ENCODE results near the gene ZNF148. TPM values are rescaled to one million over a fixed set of nuclear protein-coding genes. Genes with fewer than 3 reads are reported as not detected.
A peak's percentile ranks its signal among the peaks of the same experiment; 100 is the strongest.

Gene ZNF148
- polyA plus RNA-seq, 2 of the 4 experiments (the other 2 are of a cell fraction): 9.9 to 26.5 TPM

DNA sequence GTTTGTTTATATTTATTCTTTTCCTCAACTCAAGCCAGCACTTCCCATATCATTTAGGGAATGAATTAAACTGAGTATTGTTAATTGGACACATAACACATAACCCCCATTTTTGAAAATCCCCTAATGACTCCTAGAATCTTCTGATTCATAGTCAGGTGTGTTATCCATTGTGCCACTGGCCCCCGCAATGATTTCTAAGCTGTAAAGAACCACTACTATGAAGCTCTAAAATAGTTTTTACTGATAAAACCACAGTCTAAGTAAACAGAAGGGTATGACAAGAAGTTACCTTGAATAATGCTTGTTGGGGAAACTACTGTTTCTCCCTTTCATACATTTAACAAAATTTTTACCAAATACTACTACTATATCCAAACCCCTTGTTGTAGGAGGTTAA lies 140.3 kb downstream of the ZNF148 start:
- Histone ChIP-seq H3K9me3 (no peaks in the 10 kb centered on the region), H3K4me3 (no peak overlapping the region), H3K4me2 (no peak overlapping the region), H3K4me1 (peaks cover 13% of the 10 kb centered on the region; the same call in 2 of the 3 replicates), H3K27ac (no peak overlapping the region)
- TF ChIP-seq FOXS1 (CRISPR knock-in tag; IDR thresholded peaks at IDR 0.05): no peak
- TF ChIP-seq KDM5A (IDR thresholded peaks at IDR 0.05): no peak
- TF ChIP-seq SREBF2 (IDR thresholded peaks at IDR 0.05): no peak
- TF ChIP-seq CHD4 (IDR thresholded peaks at IDR 0.05; ENCODE audit: borderline replicate concordance): no peak
- no peak for TF ChIP-seq GATA3 (IDR thresholded peaks at IDR 0.05; ENCODE audit: borderline replicate concordance)
- no peak for TF ChIP-seq CEBPB (IDR thresholded peaks at IDR 0.05)
- TF ChIP-seq ZC3H11A (IDR thresholded peaks at IDR 0.05): no peak
- no peak for TF ChIP-seq TFCP2L1 (CRISPR knock-in tag; IDR thresholded peaks at IDR 0.05)
- no peak for TF ChIP-seq EHMT2 (IDR thresholded peaks at IDR 0.05; ENCODE audit: low read depth)
- TF ChIP-seq RAD21 (conservative IDR thresholded peaks at IDR 0.05 in 1 of 2, IDR thresholded peaks at IDR 0.05 in 1 of 2): no peak
- TF ChIP-seq, protein P1, sequence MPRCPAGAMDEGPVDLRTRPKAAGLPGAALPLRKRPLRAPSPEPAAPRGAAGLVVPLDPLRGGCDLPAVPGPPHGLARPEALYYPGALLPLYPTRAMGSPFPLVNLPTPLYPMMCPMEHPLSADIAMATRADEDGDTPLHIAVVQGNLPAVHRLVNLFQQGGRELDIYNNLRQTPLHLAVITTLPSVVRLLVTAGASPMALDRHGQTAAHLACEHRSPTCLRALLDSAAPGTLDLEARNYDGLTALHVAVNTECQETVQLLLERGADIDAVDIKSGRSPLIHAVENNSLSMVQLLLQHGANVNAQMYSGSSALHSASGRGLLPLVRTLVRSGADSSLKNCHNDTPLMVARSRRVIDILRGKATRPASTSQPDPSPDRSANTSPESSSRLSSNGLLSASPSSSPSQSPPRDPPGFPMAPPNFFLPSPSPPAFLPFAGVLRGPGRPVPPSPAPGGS (IDR thresholded peaks at IDR 0.05): no peak
- no peak for TF ChIP-seq EHF (CRISPR knock-in tag; IDR thresholded peaks at IDR 0.05)
- no peak for TF ChIP-seq POLR2AphosphoS2 (conservative IDR thresholded peaks at IDR 0.05; ENCODE audit: low read length)
- no peak for TF ChIP-seq NFE2L2 (conservative IDR thresholded peaks at IDR 0.05; ENCODE audit: low read length)
- TF ChIP-seq, protein P2, sequence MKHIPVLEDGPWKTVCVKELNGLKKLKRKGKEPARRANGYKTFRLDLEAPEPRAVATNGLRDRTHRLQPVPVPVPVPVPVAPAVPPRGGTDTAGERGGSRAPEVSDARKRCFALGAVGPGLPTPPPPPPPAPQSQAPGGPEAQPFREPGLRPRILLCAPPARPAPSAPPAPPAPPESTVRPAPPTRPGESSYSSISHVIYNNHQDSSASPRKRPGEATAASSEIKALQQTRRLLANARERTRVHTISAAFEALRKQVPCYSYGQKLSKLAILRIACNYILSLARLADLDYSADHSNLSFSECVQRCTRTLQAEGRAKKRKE (CRISPR knock-in tag; IDR thresholded peaks at IDR 0.05; ENCODE audit: low read depth): no peak
- TF ChIP-seq, protein P3, sequence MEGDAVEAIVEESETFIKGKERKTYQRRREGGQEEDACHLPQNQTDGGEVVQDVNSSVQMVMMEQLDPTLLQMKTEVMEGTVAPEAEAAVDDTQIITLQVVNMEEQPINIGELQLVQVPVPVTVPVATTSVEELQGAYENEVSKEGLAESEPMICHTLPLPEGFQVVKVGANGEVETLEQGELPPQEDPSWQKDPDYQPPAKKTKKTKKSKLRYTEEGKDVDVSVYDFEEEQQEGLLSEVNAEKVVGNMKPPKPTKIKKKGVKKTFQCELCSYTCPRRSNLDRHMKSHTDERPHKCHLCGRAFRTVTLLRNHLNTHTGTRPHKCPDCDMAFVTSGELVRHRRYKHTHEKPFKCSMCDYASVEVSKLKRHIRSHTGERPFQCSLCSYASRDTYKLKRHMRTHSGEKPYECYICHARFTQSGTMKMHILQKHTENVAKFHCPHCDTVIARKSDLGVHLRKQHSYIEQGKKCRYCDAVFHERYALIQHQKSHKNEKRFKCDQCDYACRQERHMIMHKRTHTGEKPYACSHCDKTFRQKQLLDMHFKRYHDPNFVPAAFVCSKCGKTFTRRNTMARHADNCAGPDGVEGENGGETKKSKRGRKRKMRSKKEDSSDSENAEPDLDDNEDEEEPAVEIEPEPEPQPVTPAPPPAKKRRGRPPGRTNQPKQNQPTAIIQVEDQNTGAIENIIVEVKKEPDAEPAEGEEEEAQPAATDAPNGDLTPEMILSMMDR (IDR thresholded peaks at IDR 0.05): no peak
- ChIA-PET POLR2A (no interaction called here), CTCF (no interaction called here)
- WGBS (ENCODE audit: missing lambda C conversion rate): 91% methylated on average over 1 of the region's 1 CpG
- FAIRE-seq (no peak), ATAC-seq (no peak), DNase-seq (ENCODE audit: low read depth in 1 of 2, low spot score in 1 of 2) (no peak)

DNA sequence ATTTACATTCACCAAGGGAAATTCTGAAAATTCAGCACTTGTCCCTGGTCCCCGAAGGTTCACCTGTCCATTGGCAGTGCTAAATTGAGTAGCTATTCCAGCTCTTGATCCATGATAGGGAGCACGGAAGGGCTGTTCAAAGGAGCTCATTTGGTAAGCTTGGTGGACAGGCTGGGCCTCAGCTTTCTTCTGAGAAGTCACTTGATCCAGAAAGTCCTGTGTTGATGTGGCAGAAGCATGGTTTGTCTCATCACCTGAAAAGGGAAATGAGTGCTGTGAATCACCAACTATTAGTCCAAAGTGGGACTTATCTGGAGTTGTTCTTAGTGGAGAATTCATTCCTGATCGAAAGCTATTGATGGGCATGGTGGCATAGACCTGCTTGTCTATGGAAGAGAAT lies 142.7 kb downstream of the ZNF148 start:
- ATAC-seq (no peak), DNase-seq (ENCODE audit: low read depth in 1 of 2, low spot score in 1 of 2) (no peak), FAIRE-seq (no peak)
- POLR2A ChIA-PET: no interaction called here
- Histone ChIP-seq H3K4me1 (peaks cover 13% of the 10 kb centered on the region; the same call in 2 of the 3 replicates), H3K9me3 (no peaks in the 10 kb centered on the region), H3K4me2 (no peak overlapping the region), H3K4me3 (no peak overlapping the region), H3K27ac (peak overlapping the region in 1 of 2 experiments; percentile 29; a peak in 2 of 6 replicates)
- CTCF ChIA-PET: interaction anchor here (0.6 to 0.9 kb wide), 2 partner anchors 96 to 183 kb away, joined by 3 read pairs; no protein-coding TSS in a partner anchor
- 93% methylated on average over 3 of the region's 3 CpGs for WGBS (ENCODE audit: missing lambda C conversion rate)
- TF ChIP-seq RARB (CRISPR knock-in tag; IDR thresholded peaks at IDR 0.05) (no peak), POLR2AphosphoS2 (conservative IDR thresholded peaks at IDR 0.05; ENCODE audit: low read length) (no peak), EP300 (IDR thresholded peaks at IDR 0.05) (no peak)
- TF ChIP-seq, protein P3 (IDR thresholded peaks at IDR 0.05): no peak
